Neural crest cell (in vitro differentiated cells): ENCODE measurements around the gene GFOD1. TPM values are rescaled to one million over a fixed set of nuclear protein-coding genes. Genes with fewer than 3 reads are reported as not detected.
"Not testable (repeated sequence)": the region's sequence is repeated elsewhere in the genome, so short reads cannot be mapped to it uniquely, and the experiment has no call there.

Source experiments
- DNase-seq: peaks from one replicate; pipeline ENCODE4 v3.0.0; 2021; ENCODE audit warnings: low read depth, mixed read lengths, low spot score
- H3K27ac Mint-ChIP-seq: one replicate; pipeline ENCODE4 v1.8.0; 2021; ENCODE audit warnings: mild to moderate bottlenecking, mixed read lengths; ENCODE audit not compliant: unreplicated experiment
- H3K27me3 Mint-ChIP-seq: 2 replicates; pipeline ENCODE4 v1.8.0; 2021; ENCODE audit warnings: low read depth, mild to moderate bottlenecking, mixed read lengths
- H3K36me3 Mint-ChIP-seq: 2 replicates; pipeline ENCODE4 v1.8.0; 2021; ENCODE audit warnings: low read depth, mild to moderate bottlenecking, mixed read lengths
- H3K4me1 Mint-ChIP-seq: 2 replicates; pipeline ENCODE4 v1.8.0; 2021; ENCODE audit warnings: mixed read lengths
- H3K4me3 Mint-ChIP-seq: one replicate; pipeline ENCODE4 v1.8.0; 2021; ENCODE audit warnings: mild to moderate bottlenecking, mixed read lengths
- H3K9me3 Mint-ChIP-seq: 2 replicates; pipeline ENCODE4 v1.8.0; 2021; ENCODE audit warnings: mixed read lengths
- CTCF ChIP-seq: fragments of 200-600 bp; sonication (generic); conservative IDR thresholded peaks from 2 replicates; pipeline ENCODE4 v1.5.0; 2021; ENCODE audit warnings: antibody characterized with exemption, mild to moderate bottlenecking
- total RNA-seq: library from RNA; stranded (reverse); gene quantifications from 2 replicates; pipeline ENCODE4 v1.2.1, GENCODE V29; 2021

GFOD1 gene
- total RNA-seq, 1 donor from 2014 or later, result 2.2 TPM

- Mint-ChIP-seq H3K27me3 (no peaks in the 10 kb centered on the region), H3K4me3 (no peak overlapping the region), H3K36me3 (no peaks in the 10 kb centered on the region), H3K27ac (no peak overlapping the region), H3K9me3 (no peaks in the 10 kb centered on the region), H3K4me1 (peaks cover 5% of the 10 kb centered on the region)
- DNase-seq, result no peak
- TF ChIP-seq CTCF, result no peak
These were observed 91.8 kb downstream of the GFOD1 start for GRCh38 chr6:13395272-13396237.

- no peak for DNase-seq
- Mint-ChIP-seq H3K9me3 (peaks cover 10% of the 10 kb centered on the region), H3K36me3 (peaks cover 4% of the 10 kb centered on the region), H3K4me3 (no peak overlapping the region), H3K27me3 (no peaks in the 10 kb centered on the region), H3K27ac (no peak overlapping the region), H3K4me1 (no peaks in the 10 kb centered on the region)
- TF ChIP-seq CTCF, result no peak
These were observed 94.9 kb downstream of the GFOD1 start for GRCh38 chr6:13392462-13392861.

- H3K4me1 Mint-ChIP-seq, result no peaks in the 10 kb centered on the region
- H3K27ac Mint-ChIP-seq, result no peak overlapping the region
- TF ChIP-seq CTCF, result no peak
- H3K4me3 Mint-ChIP-seq, result no peak overlapping the region
- H3K27me3 Mint-ChIP-seq, result no peaks in the 10 kb centered on the region
- H3K9me3 Mint-ChIP-seq, result peaks cover 10% of the 10 kb centered on the region
- no peak for DNase-seq
- H3K36me3 Mint-ChIP-seq, result peaks cover 4% of the 10 kb centered on the region
These were observed 95.9 kb downstream of the GFOD1 start for GRCh38 chr6:13391537-13391936.

GRCh38 chr6:13390658-13391057 lies 96.7 kb downstream of the GFOD1 start:
- H3K36me3 Mint-ChIP-seq, result peaks cover 4% of the 10 kb centered on the region
- H3K4me3 Mint-ChIP-seq, result no peak overlapping the region
- H3K27me3 Mint-ChIP-seq, result no peaks in the 10 kb centered on the region
- TF ChIP-seq CTCF, result no peak
- DNase-seq, result no peak
- H3K4me1 Mint-ChIP-seq, result no peaks in the 10 kb centered on the region
- peaks cover 10% of the 10 kb centered on the region for H3K9me3 Mint-ChIP-seq
- no peak overlapping the region for H3K27ac Mint-ChIP-seq

- not testable (repeated sequence) for H3K27me3 Mint-ChIP-seq, H3K4me1 Mint-ChIP-seq, H3K36me3 Mint-ChIP-seq, H3K4me3 Mint-ChIP-seq, DNase-seq
- Mint-ChIP-seq H3K9me3 (peaks cover 10% of the 10 kb centered on the region), H3K27ac (peak overlapping the region; percentile 75)
These were observed 98.2 kb downstream of the GFOD1 start for GRCh38 chr6:13389237-13389636.

GRCh38 chr6:13388769-13389168 lies 98.6 kb downstream of the GFOD1 start:
- H3K27ac Mint-ChIP-seq, H3K27me3 Mint-ChIP-seq, DNase-seq, H3K4me3 Mint-ChIP-seq, H3K4me1 Mint-ChIP-seq, H3K36me3 Mint-ChIP-seq: not testable (repeated sequence)
- H3K9me3 Mint-ChIP-seq, result peaks cover 10% of the 10 kb centered on the region
